IMR-90 (cell line): ENCODE measurements around the gene CAMK2G. TPM values are rescaled to one million over a fixed set of nuclear protein-coding genes. Genes with fewer than 3 reads are reported as not detected.

Experiments
- ATAC-seq: fragments of 200-7000 bp; cut with Tn5 transposase; 2 replicates; pipeline ENCODE4 v1.9.1; 2020; ENCODE audit warnings: low read depth, mild to moderate bottlenecking, moderate library complexity
- BruUV-seq: library from RNA; stranded (reverse); fragments of 400-500 nt; replicated peaks from 2 replicates; lab custom pipeline; 2021; lab: Mats Ljungman, UMichigan
- CTCF ChIA-PET: fragments of 300-600 bp; formaldehyde crosslinking; extraction: SDS; loops from one replicate; lab custom pipeline; 2021; ENCODE audit warnings: antibody characterized with exemption; lab: Yijun Ruan, JAX
- POLR2A ChIA-PET: fragments of 300-600 bp; sonication (Branson Sonifier 250); formaldehyde crosslinking; loops from one replicate; lab custom pipeline; 2022; ENCODE audit warnings: antibody characterized with exemption; ENCODE audit not compliant: unreplicated experiment; lab: Charles Lee
- DNase-seq: peaks from one replicate; pipeline ENCODE4 v3.0.0; 2013
- H2AFZ ChIP-seq: replicated peaks from 2 replicates; pipeline ENCODE3; 2013; ENCODE audit warnings: low read length, mild to moderate bottlenecking; ENCODE audit not compliant: poor library complexity
- H2AK5ac ChIP-seq: 2 replicates; pipeline ENCODE4 v1.6.1; 2013; ENCODE audit warnings: low read depth, low read length, inconsistent platforms
- H2AK9ac ChIP-seq: replicated peaks from 2 replicates; pipeline ENCODE3; 2013; ENCODE audit warnings: mild to moderate bottlenecking, low read depth, low read length, moderate library complexity; ENCODE audit not compliant: poor library complexity
- H2BK120ac ChIP-seq: 2 replicates; pipeline ENCODE4 v1.6.1; 2013; ENCODE audit warnings: low read depth, low read length, inconsistent platforms
- H2BK15ac ChIP-seq: 3 replicates; pipeline ENCODE4 v1.6.1; 2013; ENCODE audit warnings: low read depth, low read length, inconsistent platforms
- H2BK20ac ChIP-seq: 2 replicates; pipeline ENCODE4 v1.6.1; 2013; ENCODE audit warnings: low read depth, mild to moderate bottlenecking, inconsistent platforms, low read length, moderate library complexity
- H2BK5ac ChIP-seq: 2 replicates; pipeline ENCODE4 v1.6.1; 2013; ENCODE audit warnings: mild to moderate bottlenecking, low read depth, low read length, inconsistent platforms; ENCODE audit not compliant: poor library complexity, severe bottlenecking
- H3K14ac ChIP-seq: replicated peaks from 2 replicates; pipeline ENCODE4 v1.6.1; 2013; ENCODE audit warnings: low read depth, low read length, inconsistent platforms
- H3K18ac ChIP-seq: 2 replicates; pipeline ENCODE4 v1.6.1; 2013; ENCODE audit warnings: low read depth, low read length, control low read depth
- H3K23ac ChIP-seq: 2 replicates; pipeline ENCODE4 v1.6.1; 2013; ENCODE audit warnings: low read depth, low read length, inconsistent platforms
- H3K27ac ChIP-seq: 2 replicates; pipeline ENCODE4 v1.5.1; 2013; ENCODE audit warnings: mild to moderate bottlenecking, control low read depth, low read length; ENCODE audit not compliant: insufficient read depth
- H3K27me3 ChIP-seq: 2 replicates; pipeline ENCODE4 v1.6.1; 2013; ENCODE audit warnings: low read length; ENCODE audit not compliant: control insufficient read depth, insufficient read depth
- H3K36me3 ChIP-seq: 2 replicates; pipeline ENCODE4 v1.6.1; 2013; ENCODE audit warnings: low read length, mixed read lengths; ENCODE audit not compliant: control insufficient read depth, insufficient read depth
- H3K4ac ChIP-seq: 2 replicates; pipeline ENCODE4 v1.6.1; 2013; ENCODE audit warnings: low read depth, low read length, inconsistent platforms
- H3K4me1 ChIP-seq: 2 replicates; pipeline ENCODE4 v1.6.1; 2013; ENCODE audit warnings: low read length, mixed read lengths; ENCODE audit not compliant: control insufficient read depth, insufficient read depth
- H3K4me2 ChIP-seq: 2 replicates; pipeline ENCODE4 v1.6.1; 2013; ENCODE audit warnings: low read depth, mild to moderate bottlenecking, control low read depth, low read length, moderate library complexity
- H3K4me3 ChIP-seq: 2 replicates; pipeline ENCODE4 v1.5.1; 2013; ENCODE audit warnings: low read depth, mild to moderate bottlenecking, control low read depth, low read length, moderate library complexity; ENCODE audit not compliant: insufficient read depth
- H3K56ac ChIP-seq: 2 replicates; pipeline ENCODE4 v1.6.1; 2013; ENCODE audit warnings: low read length, inconsistent platforms; ENCODE audit not compliant: insufficient read depth; ENCODE audit errors: extremely low read depth
- H3K79me1 ChIP-seq, 2 experiments: 2 replicates each; pipeline ENCODE4 v1.6.1; 2013; ENCODE audit warnings: low read length in 2 of 2, inconsistent platforms in 1 of 2, low read depth in 1 of 2
- H3K9ac ChIP-seq: 2 replicates; pipeline ENCODE4 v1.6.1; 2013; ENCODE audit warnings: low read depth, low read length, control low read depth
- H3K9me1 ChIP-seq: 2 replicates; pipeline ENCODE4 v1.6.1; 2013; ENCODE audit warnings: low read length, inconsistent platforms; ENCODE audit not compliant: insufficient read depth
- H3K9me3 ChIP-seq: 2 replicates; pipeline ENCODE4 v1.6.1; 2013; ENCODE audit warnings: low read length; ENCODE audit not compliant: control insufficient read depth, insufficient read depth
- H4K20me1 ChIP-seq: 2 replicates; pipeline ENCODE4 v1.6.1; 2013; ENCODE audit warnings: low read length, inconsistent platforms; ENCODE audit not compliant: insufficient read depth
- H4K5ac ChIP-seq: 2 replicates; pipeline ENCODE4 v1.6.1; 2013; ENCODE audit warnings: mild to moderate bottlenecking, low read depth, low read length, control low read depth
- H4K8ac ChIP-seq, 2 experiments: 2 replicates each; pipeline ENCODE4 v1.6.1; 2013; ENCODE audit warnings: low read depth in 2 of 2, low read length in 2 of 2, control low read depth in 1 of 2, inconsistent platforms in 1 of 2
- H4K91ac ChIP-seq: 2 replicates; pipeline ENCODE4 v1.6.1; 2013; ENCODE audit warnings: low read depth, low read length, inconsistent platforms; ENCODE audit not compliant: insufficient read depth
- CTCF ChIP-seq: conservative IDR thresholded peaks from 2 replicates; pipeline ENCODE4 v1.5.1; 2012; ENCODE audit warnings: mild to moderate bottlenecking, low read depth, low read length, improper control_type of control experiment
- FOS ChIP-seq: fragments of 150-350 bp; IDR thresholded peaks from 2 replicates; pipeline ENCODE4 v1.6.1; 2016; ENCODE audit warnings: low read depth, low read length
- MAZ ChIP-seq: IDR thresholded peaks from 2 replicates; pipeline ENCODE4 v1.6.1; 2012; ENCODE audit warnings: low read depth, mild to moderate bottlenecking, low read length, improper control_type of control experiment, moderate library complexity, borderline replicate concordance
- MXI1 ChIP-seq: IDR thresholded peaks from 2 replicates; pipeline ENCODE4 v1.6.1; 2012; ENCODE audit warnings: low read depth, mild to moderate bottlenecking, low read length, moderate library complexity, borderline replicate concordance
- NFE2L2 ChIP-seq: fragments of 150-350 bp; IDR thresholded peaks from 2 replicates; pipeline ENCODE4 v1.6.1; 2016; ENCODE audit warnings: low read depth, mild to moderate bottlenecking, low read length
- RFX5 ChIP-seq: IDR thresholded peaks from 2 replicates; pipeline ENCODE4 v1.8.0; 2012; ENCODE audit warnings: low read depth, mild to moderate bottlenecking, low read length, moderate library complexity
- WGBS, 2 experiments: methylation state at CpG; one replicate each; pipeline versions ENCODE4 v1.1.5 to v1.1.7; 2013; ENCODE audit warnings: missing lambda C conversion rate in 2 of 2; ENCODE audit not compliant: insufficient read length in 1 of 2; ENCODE audit errors: extremely low coverage in 2 of 2; 5-methylcytosine and 5-hydroxymethylcytosine counted together
- dilution Hi-C: fragments of 300-500 bp; cut with HindIII; formaldehyde crosslinking; loops from one replicate; pipeline ENCODE4 v1.14.3; 2018; ENCODE audit warnings: low sequenced_read_pairs; ENCODE audit not compliant: unreplicated experiment
- in situ Hi-C: fragments of 300-500 bp; cut with MboI; formaldehyde crosslinking; loops from 3 replicates; pipeline ENCODE4 v1.14.3; 2019; ENCODE audit warnings: low sequenced_read_pairs, inconsistent platforms, mixed read lengths
- intact Hi-C: fragments of 100-400 bp; cut with micrococcal nuclease; formaldehyde crosslinking; loops from 2 replicates; pipeline ENCODE4 v1.10.0; 2022
- polyA plus RNA-seq, 3 experiments: library from polyadenylated mRNA; depleted of rRNA; stranded (reverse); fragments of >200 nt; gene quantifications; 2 replicates each; pipeline ENCODE4 v1.2.3, GENCODE V29; 2012; ENCODE audit warnings: low replicate concordance in 1 of 3
- total RNA-seq: library from RNA; depleted of rRNA; stranded (reverse); fragments of >200 nt; gene quantifications from 2 replicates; pipeline ENCODE4 v1.2.3, GENCODE V29; 2012

CAMK2G gene
- total and polyA plus RNA-seq, 2 of the 4 experiments (the other 2 are of a cell fraction) = 20.4 to 25.4 TPM

GRCh38 chr10:73892310-73893030 lies 18.1 kb upstream of the CAMK2G start (continued):
- TF ChIP-seq NFE2L2 (no peak), MXI1 (no peak)

DNA sequence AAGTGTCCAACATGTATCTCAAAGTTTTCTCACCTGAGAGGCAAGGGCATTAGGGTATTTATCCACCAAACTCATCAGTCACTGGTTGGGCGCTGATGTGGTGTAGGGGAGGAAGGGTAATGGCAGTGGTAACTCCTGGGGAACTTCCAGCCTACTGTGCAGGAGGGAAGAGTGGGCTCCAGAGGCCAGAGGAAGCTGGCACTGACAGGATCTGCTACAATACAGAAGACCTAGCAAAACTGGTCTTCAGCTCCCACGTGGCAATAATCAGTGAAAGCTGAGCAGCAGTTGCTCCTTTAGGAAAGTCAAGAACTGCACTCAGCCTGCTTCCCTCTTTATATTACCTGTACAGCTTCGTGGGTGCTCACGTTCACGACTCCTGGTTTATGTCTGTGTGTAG lies 17.2 kb upstream of the CAMK2G start:
- Histone ChIP-seq H3K27ac (no peak overlapping the region), H4K5ac (peak overlapping the region; percentile 32), H2BK5ac (peak overlapping the region; percentile 6), H2AK5ac (peak overlapping the region; percentile 97), H4K91ac (peak overlapping the region; percentile 93), H3K79me1 (peaks cover 6 to 51% of the 10 kb centered on the region in 2 experiments; a peak in 3 of 4 replicates), H3K23ac (peak overlapping the region; percentile 40; the same call in 1 of the 2 replicates), H3K56ac (no peak overlapping the region), H3K4me1 (peaks cover 42% of the 10 kb centered on the region), H3K9me3 (no peaks in the 10 kb centered on the region), H2BK120ac (peak overlapping the region; percentile 98), H2AK9ac (peak overlapping the region; percentile 71), H2BK20ac (peak overlapping the region; percentile 74), H3K4me2 (no peak overlapping the region), H4K8ac (peak overlapping the region; percentile 12 to 38), H3K27me3 (no peaks in the 10 kb centered on the region), H3K18ac (peak overlapping the region; percentile 63), H3K9ac (no peak overlapping the region), H3K14ac (peak overlapping the region; percentile 11), H3K4me3 (no peak overlapping the region), H3K4ac (peak overlapping the region; percentile 95), H4K20me1 (no peaks in the 10 kb centered on the region; the same call in 1 of the 2 replicates), H3K9me1 (peaks cover 37% of the 10 kb centered on the region), H2AFZ (peak overlapping the region; percentile 29), H2BK15ac (peak overlapping the region; percentile 75; the same call in 2 of the 3 replicates), H3K36me3 (no peaks in the 10 kb centered on the region)
- dilution Hi-C loops (no loop called here), in situ Hi-C loops (no loop called here), intact Hi-C loops (no loop called here)
- no peak for TF ChIP-seq RFX5
- TF ChIP-seq MAZ = no peak
- no peak for TF ChIP-seq CTCF
- TF ChIP-seq FOS = no peak
- POLR2A ChIA-PET = interaction anchor here (0.6 kb wide), 1 partner anchor 104 kb away, joined by 3 read pairs; no protein-coding TSS in a partner anchor
- no peak for DNase-seq
- no TSS peak for BruUV-seq
- ATAC-seq = no peak
- 57% methylated on average over 1 of the region's 5 CpGs; no CpG with 5 or more reads in 1 of the 2 experiments for WGBS, 2 experiments
- CTCF ChIA-PET = interaction anchor here (0.6 to 1.4 kb wide), 2 partner anchors 49 to 1739 kb away, joined by 3 to 4 read pairs; no protein-coding TSS in a partner anchor
